GM21619 (cell line): ENCODE data around the gene TMEM255B.
"Not testable (repeated sequence)": the region's sequence is repeated elsewhere in the genome, so short reads cannot be mapped to it uniquely, and the experiment has no call there.

ENCODE experiments used
- ATAC-seq: cut with Tn5 transposase; IDR thresholded peaks from one replicate; pipeline ENCODE4 v1.9.1; 2021; ENCODE audit not compliant: unreplicated experiment

Gene TMEM255B

DNA sequence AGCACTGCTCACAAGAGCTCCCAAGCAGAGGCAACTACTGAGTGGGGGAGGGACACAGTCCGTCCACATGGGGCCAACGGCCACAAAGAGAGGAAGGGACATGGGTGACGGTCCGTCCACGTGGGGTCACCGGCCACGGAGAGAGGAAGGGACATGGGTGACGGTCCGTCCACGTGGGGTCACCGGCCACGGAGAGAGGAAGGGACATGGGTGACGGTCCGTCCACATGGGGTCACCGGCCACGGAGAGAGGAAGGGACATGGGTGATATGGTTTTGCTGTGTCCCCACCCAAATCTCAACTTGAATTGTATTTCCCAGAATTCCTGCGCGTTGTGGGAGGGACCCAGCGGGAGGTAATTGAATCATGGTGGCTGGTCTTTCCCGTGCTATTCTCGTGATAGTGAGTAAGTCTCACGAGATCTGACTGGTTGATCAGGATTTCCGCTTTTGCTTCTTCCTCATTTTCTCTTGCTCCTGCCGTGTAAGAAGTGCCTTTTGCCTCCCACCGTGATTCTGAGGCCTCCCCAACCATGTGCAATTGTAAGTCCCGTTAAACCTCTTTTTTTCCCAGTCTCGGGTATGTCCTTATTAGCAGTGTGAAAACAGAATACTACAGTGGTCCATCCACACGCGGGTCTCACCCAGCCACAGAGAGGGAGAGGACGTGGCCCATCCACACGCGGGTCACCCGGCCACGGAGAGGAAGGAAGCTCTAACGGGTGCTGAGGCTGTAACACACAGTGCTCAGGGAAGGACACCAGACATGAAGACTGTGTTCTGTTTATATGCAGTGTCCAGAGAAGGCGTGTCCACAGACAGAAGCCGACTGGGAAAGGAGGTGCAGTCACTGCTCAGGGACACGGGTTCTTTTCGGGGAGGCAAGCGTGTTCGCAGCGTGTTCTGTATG is 56.4 kb downstream of the TMEM255B start:
- ATAC-seq: no peak

DNA sequence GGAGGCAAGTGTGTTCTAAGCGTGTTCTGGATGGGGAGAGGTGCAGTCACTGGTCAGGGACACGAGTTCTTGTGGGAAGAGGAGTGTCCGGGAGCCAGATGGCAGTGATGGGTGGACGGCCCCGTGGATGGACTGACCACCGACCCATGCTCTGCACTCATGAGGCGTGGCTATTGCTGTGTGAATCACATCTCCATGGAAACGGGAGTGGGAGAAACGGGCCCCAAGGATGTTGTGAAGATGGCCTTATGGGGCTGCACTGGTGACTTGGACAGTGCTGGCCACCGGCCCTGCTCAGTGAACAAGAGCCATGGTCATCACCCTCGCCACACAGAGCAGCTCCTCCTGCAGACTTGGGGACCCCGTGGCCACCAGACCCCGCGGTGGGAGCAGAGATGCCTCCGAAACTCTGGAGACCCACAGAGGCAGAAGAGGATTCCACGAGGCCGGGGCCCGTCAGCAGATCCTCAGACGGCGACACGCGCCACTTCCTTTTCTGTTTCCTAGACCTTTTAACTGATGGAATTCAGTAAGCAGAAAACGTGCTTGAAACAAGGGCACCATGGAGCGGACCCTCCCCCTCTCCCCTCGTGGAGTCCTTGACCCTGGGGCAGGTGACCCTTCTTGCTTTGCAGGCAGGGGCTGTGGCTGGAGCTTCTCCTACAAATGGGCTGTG is 57.4 kb downstream of the TMEM255B start:
- no peak for ATAC-seq

DNA sequence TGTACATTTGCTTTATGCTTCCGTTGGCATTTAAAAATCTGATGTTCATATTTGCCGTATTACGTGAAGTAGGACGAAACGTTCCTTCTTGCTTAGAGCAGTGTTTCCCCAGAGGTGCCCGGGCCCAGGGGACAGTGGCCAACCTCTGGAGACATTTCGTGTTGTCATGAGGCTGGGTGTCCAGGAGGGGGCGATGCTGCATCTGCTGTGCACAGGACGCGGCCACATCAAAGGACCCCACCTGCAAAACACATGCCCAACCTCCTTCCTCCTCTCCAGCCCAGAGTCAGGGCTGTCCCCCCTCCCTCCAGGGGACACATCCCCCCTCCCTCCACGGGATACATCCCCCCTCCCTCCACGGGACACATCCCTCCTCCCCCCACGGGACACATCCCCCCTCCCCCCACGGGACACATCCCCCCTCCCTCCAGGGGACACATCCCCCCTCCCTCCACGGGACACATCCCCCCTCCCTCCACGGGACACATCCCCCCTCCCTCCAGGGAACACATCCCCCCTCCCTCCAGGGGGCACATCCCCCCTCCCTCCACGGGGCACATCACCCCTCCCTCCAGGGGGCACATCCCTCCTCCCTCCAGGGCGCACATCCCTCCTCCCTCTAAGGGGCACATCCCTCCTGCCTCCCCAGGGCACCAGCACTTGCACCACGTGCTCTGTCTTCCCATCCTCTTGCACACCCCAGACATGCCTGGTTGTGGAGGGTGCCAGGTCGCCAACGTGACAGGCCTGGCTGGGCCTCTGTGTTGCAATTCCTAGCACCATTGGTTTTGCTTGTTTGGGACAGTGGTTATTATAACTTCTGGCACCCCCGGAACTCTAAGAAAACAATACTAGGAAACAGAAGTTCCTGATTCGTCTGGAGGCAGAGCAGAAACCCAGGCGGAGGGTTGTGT is 58.2 kb downstream of the TMEM255B start:
- peak; percentile 59 for ATAC-seq

DNA sequence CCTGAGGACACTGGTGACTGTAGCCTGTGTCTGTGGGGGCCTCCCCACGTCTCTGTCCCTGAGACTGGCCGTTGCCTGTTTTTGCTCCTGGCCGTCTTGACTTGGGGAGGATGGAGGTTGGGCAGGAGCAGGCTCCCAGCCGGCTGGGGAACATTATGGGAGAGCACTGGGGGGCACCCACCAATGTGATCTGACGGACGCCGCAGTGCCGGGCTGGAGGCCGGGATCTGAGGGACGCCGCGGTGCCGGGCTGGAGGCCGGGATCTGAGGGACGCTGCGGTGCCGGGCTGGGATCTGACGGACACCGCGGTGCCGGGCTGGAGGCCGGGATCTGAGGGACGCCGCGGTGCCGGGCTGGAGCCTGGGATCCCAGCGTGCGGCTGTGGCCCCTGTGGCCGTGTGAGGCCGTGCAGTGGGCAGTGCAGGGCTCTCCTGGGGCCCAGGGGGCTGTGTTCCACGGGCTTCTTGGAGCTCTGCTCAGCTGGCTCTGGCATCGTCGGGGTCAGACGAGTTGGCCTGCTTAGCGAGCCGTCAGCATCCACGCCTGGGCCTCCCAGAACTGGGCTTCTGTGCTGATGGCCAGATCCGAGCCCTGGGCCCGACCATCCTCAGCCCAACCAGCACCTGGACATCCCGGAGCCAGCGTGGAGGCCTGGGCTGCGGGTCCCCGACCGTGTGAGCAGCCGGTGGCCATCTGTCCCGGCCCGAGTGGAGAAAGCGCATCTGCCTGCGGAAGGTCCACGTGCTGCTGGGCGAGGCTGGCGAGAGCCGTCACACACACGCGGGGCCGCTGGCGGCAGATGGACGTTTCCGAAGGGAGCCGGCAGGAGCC is 59.0 kb downstream of the TMEM255B start:
- ATAC-seq: no peak

DNA sequence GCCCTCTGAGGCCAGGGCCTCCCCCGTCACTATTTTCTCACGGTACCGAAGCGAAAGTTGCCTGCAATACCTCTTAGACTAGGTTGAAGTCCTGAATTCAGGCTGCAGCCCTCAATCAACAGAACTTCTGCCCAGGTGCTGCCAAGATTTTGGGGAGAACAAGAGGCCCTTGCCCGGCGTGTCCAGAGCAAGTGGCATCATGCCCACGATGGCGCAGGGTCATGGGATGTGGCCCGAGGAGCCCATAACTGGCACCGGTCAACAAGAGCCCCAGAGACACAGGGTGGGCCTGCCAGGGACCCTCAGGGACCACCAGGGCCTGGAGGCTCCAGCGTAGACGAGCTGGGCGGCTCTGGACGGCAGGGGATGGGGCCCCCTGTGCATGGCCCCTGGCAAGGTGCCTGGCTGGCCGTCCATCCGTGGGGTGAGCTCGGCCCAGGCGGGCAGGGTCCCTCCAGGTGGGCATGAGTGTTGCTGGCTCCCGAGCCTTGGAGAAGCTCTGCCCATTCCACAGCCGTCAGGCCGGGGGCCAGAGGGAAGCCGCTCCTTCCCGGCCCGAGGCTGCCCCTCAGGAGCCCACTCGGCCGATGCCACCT is 59.8 kb downstream of the TMEM255B start:
- no peak for ATAC-seq

DNA sequence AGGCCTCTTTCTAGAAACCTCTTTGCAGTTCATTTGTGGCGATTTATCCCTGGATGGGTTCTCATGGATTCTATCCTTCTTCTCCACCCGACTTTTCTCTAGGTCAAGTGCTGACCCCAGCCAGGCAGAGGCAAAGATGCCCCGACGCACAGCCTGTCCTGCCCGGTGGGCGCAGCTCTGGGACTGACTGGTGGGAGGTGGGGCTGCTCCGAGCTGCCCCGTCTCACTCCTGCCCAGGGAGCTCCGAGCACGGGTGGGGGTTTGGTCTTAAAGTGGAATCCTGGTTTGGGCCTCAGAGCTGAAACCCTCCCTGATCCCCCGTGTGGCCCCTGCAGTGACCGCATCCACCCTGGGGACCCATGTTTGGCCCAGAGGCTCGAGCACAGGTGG is 60.3 kb downstream of the TMEM255B start:
- ATAC-seq: no peak

DNA sequence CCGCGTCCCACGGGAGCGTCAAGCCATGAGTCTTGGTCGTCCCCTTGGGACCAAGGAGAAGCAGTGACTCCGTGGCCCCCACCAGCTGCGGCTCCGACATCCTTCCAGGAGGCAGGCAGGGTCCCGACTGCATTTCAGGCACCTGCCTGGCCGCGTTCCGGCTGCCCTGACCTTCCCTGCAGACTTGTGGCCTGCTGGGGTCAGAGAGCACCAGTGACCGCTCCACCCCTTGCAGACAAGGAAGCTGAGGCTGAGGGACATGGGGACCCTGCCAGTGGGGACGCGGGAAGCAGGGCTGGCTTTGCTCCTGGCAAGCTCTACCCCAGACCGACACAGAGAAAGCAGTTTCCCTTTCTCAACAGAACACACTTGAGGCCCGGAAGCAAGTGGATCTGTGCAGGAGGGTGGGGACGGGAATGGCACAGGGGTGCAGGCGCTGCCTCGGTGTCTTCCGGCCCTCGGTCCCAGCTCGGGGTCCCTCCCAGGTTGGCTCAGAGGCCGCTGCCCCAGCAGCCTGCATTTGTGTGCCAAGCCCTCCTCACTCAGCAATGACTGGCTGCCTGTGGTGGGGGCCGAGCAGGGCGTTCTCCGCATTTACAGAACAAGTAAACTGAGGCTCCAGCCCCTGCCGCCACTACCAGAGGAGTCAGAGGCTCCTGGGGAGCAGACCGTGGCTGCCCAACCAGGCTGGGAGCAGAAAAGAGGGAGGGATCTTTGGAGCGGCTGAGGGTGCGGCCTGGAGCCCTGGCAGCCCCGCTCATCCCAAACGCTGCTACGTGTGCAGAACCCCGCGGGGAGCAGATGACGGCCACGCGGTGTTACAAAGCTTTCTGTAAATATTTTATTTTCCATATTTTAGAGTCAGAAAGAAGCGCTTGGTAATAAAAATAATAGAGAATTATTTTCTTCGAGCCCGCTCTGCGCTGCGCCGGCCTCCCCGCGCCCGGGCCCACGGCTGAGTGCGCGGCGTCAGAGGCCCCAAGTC is 61.0 kb downstream of the TMEM255B start:
- no peak for ATAC-seq

DNA sequence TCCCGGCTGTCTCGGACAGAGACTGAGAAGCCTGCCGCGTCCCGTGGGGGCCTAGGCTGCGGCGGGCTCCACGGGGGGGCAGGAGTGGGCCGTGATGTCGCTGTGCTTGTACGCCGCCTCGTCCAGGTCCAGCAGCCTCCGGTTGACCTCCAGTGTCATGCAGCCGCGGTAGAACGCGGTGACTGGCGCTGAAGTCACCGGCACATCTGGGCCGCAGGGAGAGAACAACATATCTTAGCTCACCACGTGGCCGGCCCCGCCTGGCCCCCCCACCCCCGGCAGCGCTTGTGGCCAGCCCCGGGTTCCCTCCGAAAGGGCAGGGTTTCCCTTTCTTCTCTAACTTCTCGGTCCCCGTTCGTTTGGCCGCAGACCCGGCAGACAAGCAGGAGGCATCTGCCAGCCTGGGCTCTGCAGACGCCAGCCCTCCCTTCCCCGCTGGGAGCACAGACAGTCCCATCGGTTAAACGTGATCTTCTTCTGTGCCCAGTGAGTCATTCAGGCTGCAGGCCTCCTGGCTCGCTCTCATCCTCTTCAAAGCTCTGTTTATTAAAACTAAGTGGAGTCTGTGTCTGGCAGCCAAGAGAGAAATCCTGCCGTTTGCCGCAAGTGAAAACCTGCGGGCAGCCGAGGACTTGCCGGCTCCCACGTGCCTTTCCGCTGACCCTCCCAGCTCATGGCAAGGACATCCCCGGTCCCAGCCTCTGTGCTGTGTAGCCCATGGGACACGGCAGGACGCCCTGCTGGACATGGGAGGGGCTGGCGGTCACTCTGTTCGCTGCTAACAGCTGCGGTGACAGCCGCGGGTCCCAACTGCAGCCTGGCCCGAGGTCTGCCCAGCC is 62.0 kb downstream of the TMEM255B start:
- ATAC-seq: no peak

DNA sequence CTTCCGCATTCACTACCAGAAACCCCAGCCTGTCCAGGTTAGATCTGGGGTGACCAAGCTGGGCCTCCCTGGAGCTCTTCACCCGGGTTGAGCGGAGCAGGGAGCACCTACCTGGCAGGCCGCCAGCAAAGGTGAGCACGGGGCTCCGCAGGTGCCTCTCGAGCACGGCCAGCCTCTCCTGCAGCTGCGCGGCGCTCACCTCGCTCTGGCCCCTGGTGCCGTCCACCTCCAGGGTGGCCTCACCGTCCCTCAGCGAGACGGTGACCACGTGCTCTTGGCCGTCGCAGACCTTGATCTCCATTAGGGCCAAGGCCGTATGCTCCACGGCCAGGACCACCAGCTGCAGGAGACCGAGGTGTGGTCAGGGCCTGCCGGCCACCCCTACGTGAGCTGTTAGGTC is 62.8 kb downstream of the TMEM255B start:
- no peak for ATAC-seq

DNA sequence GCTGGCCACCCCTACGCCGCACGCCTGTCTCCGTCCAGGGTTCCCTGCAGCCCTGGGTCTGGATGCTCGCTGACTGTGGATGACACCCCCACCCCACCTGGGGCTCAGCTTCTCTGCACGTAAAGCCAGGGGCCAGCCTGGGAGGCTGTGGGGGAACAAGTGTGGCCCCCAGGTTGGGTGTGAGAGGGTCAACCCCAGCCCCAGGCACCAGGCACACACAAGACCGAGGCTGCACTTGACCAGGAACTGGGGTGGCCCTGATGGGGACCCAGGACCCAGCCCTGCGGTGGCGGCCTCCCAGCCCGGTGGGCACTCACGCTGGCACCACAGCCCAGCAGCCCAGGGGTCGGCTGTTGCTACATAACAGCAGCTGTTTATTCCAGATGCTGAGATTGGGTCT is 63.2 kb downstream of the TMEM255B start:
- ATAC-seq: no peak

DNA sequence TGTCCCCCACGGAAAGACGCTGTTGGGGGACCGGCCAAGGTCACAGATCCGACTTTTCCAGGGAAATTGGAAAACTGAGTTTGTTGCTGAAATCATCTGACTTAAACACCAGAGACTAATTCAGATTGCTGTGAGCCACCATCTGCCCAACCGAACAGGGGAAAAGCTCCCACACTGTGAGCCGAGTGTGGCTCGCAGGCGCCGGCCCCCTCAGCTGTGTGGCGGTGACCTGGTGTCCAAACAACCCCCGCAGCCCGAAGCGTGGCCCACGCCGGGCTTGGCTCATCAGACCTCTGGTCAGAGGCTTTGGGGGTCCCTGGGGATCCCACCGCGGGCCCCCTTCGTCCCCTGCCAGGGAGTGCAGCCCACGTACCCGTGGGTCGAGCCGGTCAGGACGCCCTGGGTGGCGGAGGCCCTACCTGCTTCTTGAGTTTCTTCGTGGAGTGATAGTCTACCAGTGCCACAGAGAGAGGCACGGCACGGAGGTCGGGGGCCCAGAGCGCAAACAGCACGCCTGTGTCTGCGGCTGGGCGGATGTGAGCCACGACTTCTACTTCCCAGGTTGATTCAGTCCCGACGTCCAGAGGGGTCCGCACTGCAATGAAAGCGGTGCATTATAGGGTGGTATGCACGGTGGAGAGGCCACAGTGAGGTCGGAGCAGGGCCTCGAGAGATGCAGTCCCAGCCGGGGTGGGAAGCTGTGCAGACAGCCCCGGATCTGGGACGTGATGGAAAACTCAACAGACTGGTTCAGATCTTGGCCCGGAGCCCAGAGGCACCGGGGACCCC is 64.1 kb downstream of the TMEM255B start:
- no peak for ATAC-seq

DNA sequence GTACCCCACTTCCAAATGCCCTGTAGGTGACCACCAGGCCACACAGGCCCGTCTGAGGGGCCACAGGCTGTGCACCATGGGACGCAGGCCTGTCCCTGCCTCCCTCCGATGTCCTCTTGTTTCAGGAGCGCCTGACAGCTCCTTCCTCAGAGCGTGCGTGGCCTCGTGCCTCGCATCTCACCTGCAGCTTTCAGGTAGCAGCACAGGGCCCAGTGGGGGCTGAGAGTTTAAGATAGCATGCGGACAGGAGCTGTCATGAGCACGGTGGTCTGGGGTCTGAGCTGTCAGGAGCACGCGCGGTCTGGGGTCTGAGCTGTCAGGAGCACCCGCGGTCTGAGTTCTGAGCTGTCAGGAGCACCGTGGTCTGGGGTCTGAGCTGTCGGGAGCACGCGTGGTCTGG is 64.7 kb downstream of the TMEM255B start:
- no peak for ATAC-seq

DNA sequence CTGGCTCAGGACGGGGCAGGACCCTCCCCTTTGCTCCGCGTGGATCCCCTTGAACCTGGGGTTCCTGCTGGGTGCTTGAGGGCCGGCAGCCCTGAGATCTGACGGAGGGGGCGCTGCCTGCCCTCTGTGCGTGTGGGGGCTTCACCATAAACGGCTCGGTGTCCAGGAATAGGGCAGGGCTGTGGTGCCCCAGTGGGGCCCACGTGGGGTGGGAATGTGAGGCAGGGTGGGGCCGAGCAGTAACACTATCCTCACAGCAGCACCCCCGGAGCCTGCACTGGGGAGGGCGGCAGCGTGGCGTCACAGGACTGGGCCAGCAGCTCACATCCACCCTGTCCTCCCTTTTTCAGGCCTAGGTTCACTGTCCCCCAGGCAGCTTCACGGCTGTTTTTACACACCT is 66.8 kb downstream of the TMEM255B start:
- ATAC-seq: no peak

DNA sequence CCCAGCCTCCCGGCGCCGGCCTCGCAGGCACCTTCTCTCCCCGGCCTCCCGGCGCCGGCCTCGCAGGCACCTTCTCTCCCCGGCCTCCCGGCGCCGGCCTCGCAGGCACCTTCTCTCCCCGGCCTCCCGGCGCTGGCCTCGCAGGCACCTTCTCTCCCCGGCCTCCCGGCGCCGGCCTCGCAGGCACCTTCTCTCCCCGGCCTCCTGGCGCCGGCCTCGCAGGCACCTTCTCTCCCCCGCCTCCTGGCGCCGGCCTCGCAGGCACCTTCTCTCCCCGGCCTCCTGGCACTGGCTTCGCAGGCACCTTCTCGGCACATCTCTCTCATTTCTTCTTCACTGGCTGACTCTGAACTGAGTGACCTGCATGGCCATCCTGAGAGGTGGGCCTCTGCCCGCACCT is 67.4 kb downstream of the TMEM255B start:
- ATAC-seq: not testable (repeated sequence)

DNA sequence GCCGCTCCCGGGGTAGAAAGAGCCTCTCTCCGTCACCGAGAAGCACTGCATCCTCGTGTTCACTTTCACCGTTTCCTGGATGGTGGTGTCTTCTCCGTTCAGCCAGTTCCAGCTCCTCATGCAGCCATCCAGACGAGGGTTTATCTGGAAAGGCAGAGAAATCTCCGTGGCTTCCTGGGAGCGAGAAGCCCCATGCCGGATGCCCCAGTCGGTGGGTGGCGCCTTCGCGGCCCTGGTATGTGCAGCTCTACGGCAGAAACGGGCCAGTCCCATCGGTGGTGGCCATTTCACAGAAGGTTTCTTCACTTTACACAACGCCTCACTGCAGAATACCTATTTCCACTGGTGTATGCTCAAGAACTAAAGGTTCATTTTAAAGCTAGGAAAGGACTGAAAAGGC is 68.0 kb downstream of the TMEM255B start:
- ATAC-seq: no peak

DNA sequence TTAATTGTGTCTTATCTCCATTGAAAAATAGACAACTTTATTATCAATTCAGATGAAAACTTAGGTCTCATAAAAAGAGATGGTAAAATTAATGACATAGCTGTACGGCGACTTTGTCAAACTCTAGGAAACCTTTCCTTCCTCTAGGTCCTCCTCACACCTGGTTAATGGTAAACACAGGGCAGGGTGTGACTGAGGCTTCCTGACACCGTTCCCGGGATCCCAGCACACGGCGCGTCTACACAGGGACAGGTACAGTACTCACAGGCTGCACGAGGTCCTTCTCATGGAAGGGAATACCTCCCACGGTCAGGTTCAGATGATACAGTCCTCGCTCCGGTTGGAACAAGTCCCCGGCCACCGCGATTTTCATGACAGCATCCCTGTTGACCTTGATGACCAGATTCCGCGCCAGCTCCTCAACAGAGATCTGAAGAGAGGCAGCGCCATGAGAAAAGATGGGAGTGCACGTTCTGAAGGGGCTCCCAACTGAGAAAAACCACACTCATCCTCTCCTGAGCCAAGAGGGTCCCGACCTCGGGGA is 69.3 kb downstream of the TMEM255B start:
- ATAC-seq: no peak

DNA sequence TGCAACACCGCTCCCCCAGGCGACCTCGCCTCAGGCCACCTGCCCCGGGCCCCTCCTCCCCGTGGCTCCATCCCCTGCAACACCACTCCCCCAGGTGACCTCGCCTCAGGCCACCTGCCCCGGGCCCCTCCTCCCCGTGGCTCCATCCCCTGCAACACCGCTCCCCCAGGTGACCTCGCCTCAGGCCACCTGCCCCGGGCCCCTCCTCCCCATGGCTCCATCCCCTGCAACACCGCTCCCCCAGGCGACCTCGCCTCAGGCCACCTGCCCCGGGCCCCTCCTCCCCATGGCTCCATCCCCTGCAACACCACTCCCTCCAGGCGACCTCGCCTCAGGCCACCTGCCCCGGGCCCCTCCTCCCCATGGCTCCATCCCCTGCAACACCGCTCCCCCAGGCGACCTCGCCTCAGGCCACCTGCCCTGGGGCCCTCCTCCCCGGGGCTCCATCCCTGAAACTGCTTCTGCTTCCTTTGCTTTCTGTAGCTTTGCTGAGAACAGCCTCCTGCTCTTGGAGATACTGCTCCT is 71.5 kb downstream of the TMEM255B start:
- ATAC-seq: not testable (repeated sequence)
